GM18502 (cell line): ENCODE data around the gene DPP9.

Experiments
- ATAC-seq: cut with Tn5 transposase; IDR thresholded peaks from one replicate; pipeline ENCODE4 v1.9.1; 2021; ENCODE audit warnings: mild to moderate bottlenecking; ENCODE audit not compliant: unreplicated experiment, poor library complexity

The DPP9 gene

DNA sequence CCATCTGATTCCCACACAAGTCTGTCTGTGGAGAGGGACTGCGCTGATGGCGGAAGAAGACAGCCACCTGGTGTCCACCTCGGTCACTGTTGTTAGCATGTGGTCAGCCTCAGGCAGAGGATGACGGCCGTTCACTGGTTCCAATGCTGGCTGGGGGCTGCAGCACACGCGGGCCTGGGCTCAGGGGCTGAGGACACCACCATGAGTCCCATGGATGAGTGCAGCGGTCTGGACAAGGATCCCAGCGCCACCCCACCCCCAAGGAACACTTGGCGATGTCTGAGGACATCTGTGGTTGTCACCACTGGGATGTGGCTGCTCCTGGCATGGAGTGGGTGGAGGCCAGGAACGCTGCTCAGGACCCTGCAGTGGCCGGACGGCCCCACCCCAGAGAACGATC lies 10.9 kb downstream of the DPP9 start:
- ATAC-seq = no peak

DNA sequence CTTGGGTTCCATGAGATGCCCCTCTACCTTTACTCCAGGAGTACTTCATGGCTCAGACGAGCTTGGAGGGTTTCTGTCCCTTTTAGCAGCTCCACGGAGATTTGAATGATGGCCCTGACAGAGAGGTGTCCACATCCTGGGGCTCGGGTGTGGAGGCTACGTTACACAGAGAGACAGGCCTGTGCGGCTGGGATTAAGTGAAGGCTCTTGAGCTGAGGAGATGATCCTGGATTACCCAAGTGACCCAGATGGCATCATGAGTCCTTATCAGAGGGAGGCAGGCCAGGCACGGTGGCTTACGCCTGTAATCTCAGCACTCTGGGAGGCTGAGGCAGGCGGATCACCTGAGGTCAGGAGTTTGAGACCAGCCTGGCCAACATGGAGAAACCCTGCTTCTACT lies 12.4 kb downstream of the DPP9 start:
- no peak for ATAC-seq

DNA sequence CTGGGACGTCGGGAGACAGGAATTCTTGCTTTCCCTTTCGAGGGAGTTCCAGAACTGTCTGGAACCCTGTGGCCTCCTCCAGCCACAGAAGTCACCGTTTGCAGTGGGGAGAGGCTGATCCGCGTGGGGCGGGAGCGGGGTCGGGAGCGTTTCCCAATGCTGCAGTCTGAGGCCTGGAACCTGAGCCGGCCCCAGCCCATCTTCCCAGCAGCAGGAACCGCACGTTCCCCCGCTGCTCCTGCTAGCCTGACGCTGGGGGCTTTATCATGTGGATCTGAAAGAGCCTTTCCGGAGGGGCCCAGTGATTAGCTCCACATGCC lies 13.4 kb downstream of the DPP9 start:
- no peak for ATAC-seq

DNA sequence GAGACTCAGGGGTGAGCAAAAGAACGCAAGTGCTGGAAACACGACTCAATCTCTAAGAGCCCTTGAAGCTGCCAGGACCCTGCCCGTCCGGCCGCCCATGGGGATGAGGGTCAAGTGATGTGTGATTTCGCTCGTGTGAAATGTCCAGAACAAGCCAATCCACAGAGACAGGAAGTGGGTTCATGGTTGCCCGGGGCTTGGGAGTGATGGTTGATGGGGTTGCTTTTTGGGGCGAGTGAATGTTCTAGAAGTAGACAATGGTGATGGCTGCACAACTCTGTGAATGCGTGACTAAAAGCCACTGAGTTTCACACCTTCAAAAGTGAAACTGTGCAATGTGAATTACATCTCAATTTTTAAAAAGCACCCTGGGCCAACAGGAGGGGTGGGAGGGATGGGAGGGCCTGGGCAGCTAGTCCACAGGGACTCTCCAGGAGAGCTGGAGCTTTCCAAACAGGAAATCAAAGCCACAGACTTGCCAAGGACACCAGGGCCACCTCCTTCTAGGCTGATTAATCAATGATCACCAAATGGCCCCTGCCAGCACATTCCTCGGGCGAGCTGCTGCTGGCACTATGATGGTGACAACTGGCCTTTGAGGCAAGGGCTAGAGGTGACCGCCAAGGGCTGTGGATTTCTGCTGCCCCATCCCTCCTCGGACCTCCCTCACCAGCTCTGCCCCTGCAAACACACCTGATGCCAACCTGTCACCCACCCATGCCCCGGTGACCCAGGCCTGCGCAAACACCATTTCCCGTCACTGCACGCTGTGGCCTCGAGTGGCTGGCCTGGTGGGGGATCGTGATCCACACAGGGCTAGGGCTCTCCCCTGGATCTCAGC lies 14.0 kb downstream of the DPP9 start:
- ATAC-seq = no peak

DNA sequence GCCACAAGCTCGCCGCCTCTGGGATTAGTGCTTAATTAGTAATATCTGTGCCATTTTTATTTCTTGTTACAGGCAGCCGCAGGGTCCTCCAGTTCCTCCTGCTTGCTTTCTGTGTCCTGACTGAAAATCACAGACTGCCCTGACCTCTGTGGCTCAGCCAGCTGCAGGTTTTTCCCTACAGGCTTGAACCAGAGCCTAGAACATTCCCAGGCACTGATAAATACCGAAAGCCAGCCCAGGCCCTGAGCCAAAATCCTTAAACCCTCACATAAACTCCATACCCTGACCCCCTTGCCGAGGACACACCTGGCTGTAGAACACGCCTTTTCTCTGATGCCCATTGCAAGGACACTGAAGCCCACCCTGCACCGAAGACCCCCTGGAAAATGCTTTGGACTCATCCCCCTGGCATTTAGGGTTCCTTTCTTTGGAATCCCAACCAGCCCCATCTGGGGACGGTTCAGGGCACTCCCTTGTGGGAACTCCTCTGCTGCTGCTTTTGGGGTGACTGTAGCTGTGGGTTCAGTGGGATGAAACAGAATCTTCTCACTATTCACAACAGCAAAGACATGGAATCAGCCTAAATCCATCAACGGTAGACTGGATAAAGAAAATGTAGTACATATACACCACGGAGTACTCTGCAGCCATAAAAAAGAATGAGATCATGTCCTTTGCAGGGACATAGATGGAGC lies 15.5 kb downstream of the DPP9 start:
- no peak for ATAC-seq

DNA sequence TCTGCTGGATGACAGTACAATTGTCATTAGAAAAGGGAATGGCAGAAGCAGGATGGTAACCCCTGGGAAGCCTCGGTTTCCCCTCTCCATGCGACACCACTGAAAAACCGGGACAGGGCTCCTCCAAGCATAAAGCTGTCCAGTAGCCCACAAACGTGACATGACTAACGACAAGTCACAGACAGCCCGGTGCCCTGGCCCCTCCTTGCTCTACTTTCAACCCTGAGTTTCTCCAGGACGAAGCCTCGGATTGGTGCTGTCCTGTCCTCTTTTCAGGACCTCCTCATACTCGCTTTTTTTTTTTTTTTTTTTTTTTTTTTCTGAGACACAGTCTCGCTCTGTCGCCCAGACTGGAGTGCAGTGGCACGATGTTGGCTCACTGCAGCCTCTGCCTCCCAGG lies 16.3 kb downstream of the DPP9 start:
- ATAC-seq = no peak

DNA sequence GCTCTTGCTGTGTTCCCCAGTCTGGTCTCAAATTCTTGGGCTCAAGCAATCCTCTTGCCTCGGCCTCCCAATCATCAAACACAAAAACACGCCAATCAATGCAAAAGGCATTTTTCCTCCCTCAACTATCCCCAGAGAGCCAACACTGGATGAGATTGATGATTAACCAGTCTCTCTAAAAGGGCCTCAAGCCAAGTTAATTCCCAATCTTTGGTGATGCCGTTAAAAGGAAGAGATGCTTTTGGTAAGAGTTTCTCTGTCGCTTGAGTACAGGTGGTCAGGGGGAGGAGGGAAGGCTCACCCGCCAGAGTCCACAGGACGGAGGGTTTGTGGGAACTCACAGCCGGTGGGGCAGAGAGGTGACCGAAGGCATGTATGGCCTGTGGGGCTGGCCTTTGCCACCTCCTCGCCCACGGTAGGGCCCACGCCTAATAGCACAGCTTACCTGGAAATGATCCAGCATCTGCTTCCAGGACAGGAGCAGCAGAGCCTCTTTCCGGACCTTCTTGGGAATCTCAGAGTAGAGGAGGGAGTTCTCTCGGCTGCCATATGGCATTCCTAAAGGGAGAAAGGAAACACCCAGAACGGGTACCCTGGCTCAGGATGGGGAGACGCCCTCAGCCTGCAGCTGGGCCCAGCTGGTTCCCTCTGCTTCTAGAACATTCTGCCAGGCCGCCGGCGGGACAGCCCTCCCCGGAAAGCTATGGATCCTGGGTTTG lies 18.1 kb downstream of the DPP9 start:
- ATAC-seq = no peak

DNA sequence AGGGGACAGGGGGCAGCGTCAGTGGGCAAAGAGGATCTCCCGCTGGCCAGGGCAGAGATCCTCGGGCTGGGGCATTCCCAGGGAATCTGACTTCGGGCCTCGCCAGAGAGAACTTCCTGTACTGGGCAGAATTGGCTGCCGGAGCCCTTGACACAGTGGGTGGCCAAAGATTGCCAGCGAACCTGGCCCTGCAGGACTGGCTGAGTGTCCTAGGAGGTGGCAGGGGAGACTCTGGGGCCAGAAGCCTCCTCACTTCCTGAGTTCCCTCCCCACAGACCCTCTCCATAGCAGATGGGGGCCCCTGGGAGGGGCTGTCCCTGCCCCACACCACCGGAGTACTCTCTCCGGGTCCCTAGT lies 19.3 kb downstream of the DPP9 start:
- no peak for ATAC-seq

DNA sequence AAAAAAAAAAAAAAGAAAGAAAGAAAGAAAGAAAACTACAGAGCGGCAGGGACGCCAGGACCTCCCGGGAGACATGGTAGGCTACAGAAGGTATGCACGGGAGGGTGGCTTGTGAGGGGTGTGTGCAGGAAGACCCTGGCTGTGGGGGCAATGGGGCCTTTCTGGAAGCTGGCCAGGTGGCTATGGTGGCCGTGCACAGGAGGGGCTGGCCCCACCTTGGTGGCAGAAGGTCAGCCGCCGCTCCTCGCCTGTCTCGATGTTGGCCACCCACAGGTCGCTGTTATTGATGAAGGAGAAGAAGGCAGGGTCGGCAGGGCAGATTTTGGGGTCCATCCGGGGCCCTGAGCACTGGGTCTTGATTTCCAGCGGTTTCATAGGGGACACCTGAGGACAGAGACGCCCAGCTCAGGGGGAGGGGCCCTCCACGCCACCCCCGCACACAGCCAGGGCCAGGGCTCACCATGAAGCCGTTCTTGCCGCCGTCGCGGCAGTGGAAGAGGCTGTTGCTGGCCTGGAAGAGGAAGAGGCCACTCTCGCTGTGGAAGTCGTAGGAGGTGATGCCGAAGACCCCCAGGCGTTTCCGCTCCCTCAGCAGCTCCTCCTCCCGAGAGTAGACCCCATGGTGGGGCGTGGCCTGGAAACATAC lies 19.8 kb downstream of the DPP9 start:
- no peak for ATAC-seq

DNA sequence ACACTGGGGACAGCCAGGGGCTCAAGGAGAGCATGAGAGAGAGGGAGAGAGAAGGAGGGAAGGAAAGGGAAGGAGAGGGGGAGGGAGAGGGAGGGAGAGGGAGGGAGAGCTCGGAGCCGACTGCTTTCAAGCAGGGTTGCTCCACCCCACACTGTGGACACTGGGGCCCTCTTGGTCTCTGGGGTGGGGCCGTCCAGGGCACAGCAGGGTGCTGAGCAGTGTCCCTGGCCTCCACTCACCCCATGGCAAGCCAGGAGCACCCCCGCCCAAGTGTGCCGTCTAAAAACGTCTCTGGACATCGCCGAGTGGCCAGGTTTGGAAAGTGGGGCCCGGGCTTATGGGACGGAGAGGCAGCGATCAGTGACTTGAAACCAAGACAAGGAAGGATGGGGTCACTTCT lies 20.9 kb downstream of the DPP9 start:
- no peak for ATAC-seq

DNA sequence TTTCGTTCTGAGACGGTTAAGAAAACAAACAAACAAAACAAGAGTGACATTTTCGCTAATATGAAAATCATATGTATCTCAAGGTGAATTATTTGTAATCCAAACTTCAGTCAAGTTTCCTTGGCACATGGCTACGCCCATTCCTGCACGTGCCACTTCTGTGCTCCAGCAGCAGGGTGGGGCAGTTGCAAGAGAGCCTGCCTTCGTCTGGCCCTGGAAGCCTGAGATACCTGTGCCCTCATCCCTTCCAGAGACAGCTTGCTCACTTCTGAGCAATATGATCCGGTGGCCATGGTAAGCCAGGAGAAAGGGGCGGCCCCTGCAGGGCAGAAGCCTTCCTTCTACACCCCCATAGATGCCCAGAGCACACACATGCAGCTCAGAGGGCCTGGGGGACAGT lies 22.1 kb downstream of the DPP9 start:
- ATAC-seq = no peak

DNA sequence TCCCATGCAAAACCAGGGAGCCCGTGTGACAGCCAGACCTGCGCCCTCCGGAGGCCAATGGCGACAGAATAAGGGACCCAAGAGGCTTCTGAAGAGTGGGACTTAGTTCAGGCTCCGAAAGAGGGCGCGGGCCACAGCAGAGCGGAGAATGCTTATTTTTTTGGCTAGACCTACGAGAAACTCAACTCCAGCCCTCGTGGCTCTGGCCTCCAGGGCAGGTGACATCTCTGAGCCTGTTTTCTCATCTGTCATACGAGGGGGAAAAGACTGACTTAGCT lies 23.0 kb downstream of the DPP9 start:
- ATAC-seq = no peak

DNA sequence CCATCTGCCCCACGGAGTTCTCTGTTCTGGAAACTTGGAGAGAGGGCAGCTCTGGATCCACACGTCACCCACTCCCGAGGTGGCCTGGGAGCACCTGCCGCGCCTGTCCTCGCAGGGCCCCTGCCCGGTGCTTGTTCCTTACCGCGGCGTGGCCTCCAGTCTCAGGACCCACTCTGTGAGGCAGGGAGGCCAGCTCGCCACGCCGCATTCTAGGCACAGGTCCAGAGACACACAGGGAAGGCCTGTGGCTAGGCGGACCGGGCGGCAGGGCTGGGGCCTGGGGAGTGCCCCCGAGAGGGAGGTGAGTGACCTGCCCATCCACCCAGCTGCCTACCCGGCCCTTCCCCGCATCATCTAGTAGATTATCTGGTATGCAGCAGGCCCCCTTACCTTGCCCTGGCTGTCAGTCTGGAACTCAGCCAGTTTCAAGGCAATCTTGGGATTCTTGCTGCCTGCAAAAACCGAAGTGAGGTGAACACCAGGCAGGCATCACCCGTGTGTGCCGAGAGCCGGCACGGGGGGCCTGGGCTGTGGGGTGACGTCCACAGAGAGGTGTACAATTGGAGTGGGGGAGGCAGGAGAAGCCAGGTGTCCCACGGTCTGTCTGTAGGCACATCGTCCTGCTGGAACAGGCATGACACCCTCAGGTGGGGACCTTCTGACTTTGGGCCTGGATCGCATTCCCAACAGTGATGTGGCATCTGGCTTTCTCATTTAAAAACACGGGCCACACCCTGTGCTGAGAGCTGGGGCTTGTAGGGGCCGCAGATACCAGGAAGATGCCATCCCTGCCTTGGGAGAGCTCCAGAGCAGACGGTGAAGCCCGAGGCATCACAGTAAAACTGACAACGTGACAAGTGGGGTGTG lies 23.6 kb downstream of the DPP9 start:
- no peak for ATAC-seq

DNA sequence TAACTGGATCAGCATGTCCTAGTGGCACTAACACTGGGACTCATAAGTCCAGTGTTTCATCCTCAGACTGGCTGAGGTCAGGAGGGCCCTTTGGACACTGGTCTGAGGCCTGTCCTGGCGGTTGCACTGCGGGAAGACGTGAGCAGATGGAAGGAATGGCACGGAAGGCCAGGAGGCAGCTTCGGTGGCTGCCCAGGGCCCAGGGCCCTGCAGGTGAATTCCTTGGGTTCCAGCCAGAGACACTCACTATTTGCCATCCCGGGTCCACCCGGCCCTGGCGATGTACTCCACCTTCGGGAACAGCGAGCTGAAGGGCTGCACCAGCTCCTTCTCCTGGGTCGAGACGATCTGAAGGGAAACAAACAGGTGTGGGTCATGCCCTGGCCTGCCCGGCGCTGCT lies 26.3 kb downstream of the DPP9 start:
- no peak for ATAC-seq

DNA sequence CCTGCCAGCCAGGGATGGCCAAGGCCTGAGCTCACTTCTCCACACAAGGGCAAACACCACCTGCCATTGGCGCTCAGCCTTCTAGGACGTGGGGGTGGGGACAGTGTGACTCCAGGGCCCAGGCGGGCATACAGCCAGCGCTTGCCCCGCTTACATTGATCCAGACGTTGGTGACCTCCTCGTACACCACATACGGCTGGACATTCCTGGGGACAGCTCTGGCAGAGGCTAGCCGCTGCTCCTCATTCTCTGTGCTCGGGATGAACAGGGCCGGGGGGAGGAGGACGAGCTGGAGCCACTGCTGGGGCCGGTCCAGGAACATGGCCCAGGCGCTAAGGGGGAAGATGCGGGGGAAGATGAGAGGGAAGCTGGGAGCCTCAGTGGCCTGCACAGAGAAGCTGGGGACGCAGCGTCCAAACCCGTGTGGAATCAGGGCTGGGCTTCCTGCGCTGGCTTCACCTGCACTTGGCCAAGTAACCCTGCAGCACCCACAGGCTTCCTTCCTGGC lies 28.4 kb downstream of the DPP9 start:
- no peak for ATAC-seq

DNA sequence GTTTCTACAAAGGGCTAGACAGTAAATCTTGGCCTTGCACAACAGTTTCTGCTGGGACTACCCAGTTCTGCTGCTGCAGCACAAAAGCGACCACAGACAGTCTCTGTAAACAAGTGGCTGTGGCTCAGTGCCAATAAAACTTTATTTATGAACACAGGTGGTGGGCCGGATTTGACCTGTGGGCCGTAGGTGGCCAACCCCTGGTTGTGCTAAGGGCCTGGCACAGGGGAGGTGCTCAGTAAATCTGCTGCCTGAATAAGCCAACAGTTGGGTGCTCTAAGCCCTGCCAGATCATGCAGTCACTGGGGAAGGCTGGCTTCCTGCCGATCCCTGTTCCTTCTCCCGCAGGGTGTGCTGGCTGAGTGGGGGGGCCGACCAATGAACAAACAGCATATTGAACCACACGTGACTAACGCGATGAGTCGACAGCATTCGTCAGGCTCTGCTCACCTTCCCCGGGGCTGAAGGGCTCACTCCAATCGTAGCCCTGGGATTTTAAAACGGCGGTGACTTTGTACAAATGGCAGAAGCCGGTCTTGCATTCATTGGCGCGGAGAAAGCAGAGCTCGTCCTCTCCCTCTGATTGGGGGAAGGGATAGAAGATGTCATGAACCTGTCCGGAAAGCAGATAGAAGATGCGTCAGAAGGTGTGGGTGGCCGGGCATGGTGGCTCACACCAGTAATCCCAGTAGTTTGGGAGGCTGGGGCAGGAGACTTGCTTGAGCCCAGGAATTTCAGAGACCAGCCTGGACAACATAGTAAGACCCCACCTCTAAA lies 29.2 kb downstream of the DPP9 start:
- ATAC-seq = no peak

DNA sequence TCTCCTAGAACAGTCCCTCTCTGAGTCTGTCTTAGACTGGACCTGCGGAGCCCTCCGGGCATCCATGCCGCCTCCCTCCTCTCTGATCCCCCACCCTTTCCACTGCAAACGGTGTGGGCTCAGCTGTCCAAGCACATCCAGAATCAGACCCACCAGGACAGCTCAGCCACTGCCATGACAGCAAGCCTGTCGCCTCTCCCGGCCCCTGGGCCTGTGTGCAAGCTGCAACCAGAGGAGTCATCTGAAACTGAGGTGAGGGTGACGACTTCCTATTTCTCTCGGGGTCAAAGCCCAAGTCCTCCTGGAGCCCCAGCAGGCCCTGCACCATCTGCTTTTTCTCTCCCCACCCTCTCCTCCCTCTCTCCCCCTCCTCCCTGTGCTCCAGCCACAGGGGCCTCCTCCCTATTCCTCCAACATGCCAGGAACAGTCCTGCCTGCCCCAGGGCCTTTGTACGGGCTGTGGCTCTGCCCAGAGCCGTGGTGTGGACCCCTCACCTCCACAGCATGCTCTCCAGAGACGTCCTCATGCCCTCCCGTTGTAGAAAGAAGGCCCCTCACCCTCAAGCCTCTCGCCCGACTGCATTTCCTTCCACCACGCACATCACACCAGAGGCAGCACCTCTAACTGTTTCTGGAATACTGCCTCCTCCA lies 30.0 kb downstream of the DPP9 start:
- no peak for ATAC-seq

DNA sequence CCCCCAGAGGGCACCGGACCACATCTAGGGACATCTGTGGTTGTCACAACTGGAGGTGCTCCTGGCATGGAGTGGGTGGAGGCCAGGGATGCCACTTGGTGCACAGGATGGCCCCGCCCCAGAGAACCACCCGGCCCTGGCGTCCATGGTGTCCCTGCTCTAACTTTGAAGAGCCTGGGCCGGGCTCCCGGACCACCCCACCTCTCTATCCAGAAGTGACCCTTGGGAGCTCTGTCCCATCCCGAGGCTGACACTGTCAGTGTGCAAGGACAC lies 30.6 kb downstream of the DPP9 start:
- ATAC-seq = no peak
